ENCODE measurements around the gene SLC13A1.
"Not testable (repeated sequence)": the region's sequence is repeated elsewhere in the genome, so short reads cannot be mapped to it uniquely, and the experiment has no call there.

The SLC13A1 gene

GRCh38 chr7:123112833-123113232, 86.9 kb downstream of the SLC13A1 start:
- no peaks in the 10 kb centered on the region for H3K27me3 ChIP-seq (ENCODE audit: control insufficient read depth in 1 of 2, insufficient read depth in 2 of 2, low read length in 2 of 2)
- H3K9ac ChIP-seq (ENCODE audit: low read depth in 1 of 2, low read length in 2 of 2), result no peak overlapping the region
- H3K9me3 ChIP-seq (ENCODE audit: control insufficient read depth in 1 of 2, low read length in 2 of 2), result no peaks in the 10 kb centered on the region
- no peak overlapping the region for H3K27ac ChIP-seq (ENCODE audit: low read depth, low read length)
- no peak overlapping the region for H3K4me3 ChIP-seq (ENCODE audit: low read depth in 1 of 2, low read length in 2 of 2)
- no peaks in the 10 kb centered on the region for H3K4me1 ChIP-seq (ENCODE audit: control insufficient read depth in 1 of 2, insufficient read depth in 2 of 2, low read length in 2 of 2)
- no peaks in the 10 kb centered on the region for H3K36me3 ChIP-seq (ENCODE audit: control insufficient read depth in 1 of 2, insufficient read depth in 2 of 2, low read length in 2 of 2)

- Histone ChIP-seq H3K27ac (ENCODE audit: low read depth, low read length) (no peak overlapping the region), H3K9me3 (ENCODE audit: control insufficient read depth in 1 of 2, low read length in 2 of 2) (no peaks in the 10 kb centered on the region), H3K36me3 (ENCODE audit: control insufficient read depth in 1 of 2, insufficient read depth in 2 of 2, low read length in 2 of 2) (no peaks in the 10 kb centered on the region), H3K9ac (ENCODE audit: low read depth in 1 of 2, low read length in 2 of 2) (no peak overlapping the region), H3K4me1 (ENCODE audit: control insufficient read depth in 1 of 2, insufficient read depth in 2 of 2, low read length in 2 of 2) (no peaks in the 10 kb centered on the region), H3K27me3 (ENCODE audit: control insufficient read depth in 1 of 2, insufficient read depth in 2 of 2, low read length in 2 of 2) (no peaks in the 10 kb centered on the region), H3K4me3 (ENCODE audit: low read depth in 1 of 2, low read length in 2 of 2) (no peak overlapping the region)
These were observed 100.1 kb downstream of the SLC13A1 start for GRCh38 chr7:123099712-123100111.

- no peaks in the 10 kb centered on the region for H3K36me3 ChIP-seq (ENCODE audit: control insufficient read depth in 1 of 2, insufficient read depth in 2 of 2, low read length in 2 of 2)
- no peak overlapping the region for H3K4me3 ChIP-seq (ENCODE audit: low read depth in 1 of 2, low read length in 2 of 2)
- no peaks in the 10 kb centered on the region for H3K9me3 ChIP-seq (ENCODE audit: control insufficient read depth in 1 of 2, low read length in 2 of 2)
- H3K9ac ChIP-seq (ENCODE audit: low read depth in 1 of 2, low read length in 2 of 2), result no peak overlapping the region
- H3K27ac ChIP-seq (ENCODE audit: low read depth, low read length), result no peak overlapping the region
- no peaks in the 10 kb centered on the region for H3K27me3 ChIP-seq (ENCODE audit: control insufficient read depth in 1 of 2, insufficient read depth in 2 of 2, low read length in 2 of 2)
- H3K4me1 ChIP-seq (ENCODE audit: control insufficient read depth in 1 of 2, insufficient read depth in 2 of 2, low read length in 2 of 2), result no peaks in the 10 kb centered on the region
These were observed 102.8 kb downstream of the SLC13A1 start for GRCh38 chr7:123096976-123097375.

- Histone ChIP-seq H3K9me3 (ENCODE audit: control insufficient read depth in 1 of 2, low read length in 2 of 2) (no peaks in the 10 kb centered on the region), H3K9ac (ENCODE audit: low read depth in 1 of 2, low read length in 2 of 2) (no peak overlapping the region), H3K4me1 (ENCODE audit: control insufficient read depth in 1 of 2, insufficient read depth in 2 of 2, low read length in 2 of 2) (no peaks in the 10 kb centered on the region), H3K4me3 (ENCODE audit: low read depth in 1 of 2, low read length in 2 of 2) (no peak overlapping the region), H3K27ac (ENCODE audit: low read depth, low read length) (no peak overlapping the region), H3K36me3 (ENCODE audit: control insufficient read depth in 1 of 2, insufficient read depth in 2 of 2, low read length in 2 of 2) (no peaks in the 10 kb centered on the region), H3K27me3 (ENCODE audit: control insufficient read depth in 1 of 2, insufficient read depth in 2 of 2, low read length in 2 of 2) (no peaks in the 10 kb centered on the region)
These were observed 103.3 kb downstream of the SLC13A1 start for GRCh38 chr7:123096434-123096833.

GRCh38 chr7:123090456-123090855, 109.3 kb downstream of the SLC13A1 start:
- no peak overlapping the region for H3K27ac ChIP-seq (ENCODE audit: low read depth, low read length)
- H3K4me1 ChIP-seq (ENCODE audit: control insufficient read depth in 1 of 2, insufficient read depth in 2 of 2, low read length in 2 of 2), result no peaks in the 10 kb centered on the region
- H3K36me3 ChIP-seq (ENCODE audit: control insufficient read depth in 1 of 2, insufficient read depth in 2 of 2, low read length in 2 of 2), result no peaks in the 10 kb centered on the region
- H3K9ac ChIP-seq (ENCODE audit: low read depth in 1 of 2, low read length in 2 of 2), result no peak overlapping the region
- peaks cover 0 to 3% of the 10 kb centered on the region in 2 donors for H3K9me3 ChIP-seq (ENCODE audit: control insufficient read depth in 1 of 2, low read length in 2 of 2)
- no peak overlapping the region for H3K4me3 ChIP-seq (ENCODE audit: low read depth in 1 of 2, low read length in 2 of 2)
- no peaks in the 10 kb centered on the region for H3K27me3 ChIP-seq (ENCODE audit: control insufficient read depth in 1 of 2, insufficient read depth in 2 of 2, low read length in 2 of 2)

GRCh38 chr7:123086910-123087309, 112.9 kb downstream of the SLC13A1 start:
- not testable (repeated sequence) for H3K4me1 ChIP-seq (ENCODE audit: control insufficient read depth in 1 of 2, insufficient read depth in 2 of 2, low read length in 2 of 2); H3K4me3 ChIP-seq (ENCODE audit: low read depth in 1 of 2, low read length in 2 of 2); H3K36me3 ChIP-seq (ENCODE audit: control insufficient read depth in 1 of 2, insufficient read depth in 2 of 2, low read length in 2 of 2); H3K9me3 ChIP-seq (ENCODE audit: control insufficient read depth in 1 of 2, low read length in 2 of 2); H3K27me3 ChIP-seq (ENCODE audit: control insufficient read depth in 1 of 2, insufficient read depth in 2 of 2, low read length in 2 of 2); H3K9ac ChIP-seq (ENCODE audit: low read depth in 1 of 2, low read length in 2 of 2); H3K27ac ChIP-seq (ENCODE audit: low read depth, low read length)

GRCh38 chr7:123084861-123085260, 114.9 kb downstream of the SLC13A1 start:
- H3K27me3 ChIP-seq (ENCODE audit: control insufficient read depth in 1 of 2, insufficient read depth in 2 of 2, low read length in 2 of 2); H3K9ac ChIP-seq (ENCODE audit: low read depth in 1 of 2, low read length in 2 of 2); H3K36me3 ChIP-seq (ENCODE audit: control insufficient read depth in 1 of 2, insufficient read depth in 2 of 2, low read length in 2 of 2); H3K9me3 ChIP-seq (ENCODE audit: control insufficient read depth in 1 of 2, low read length in 2 of 2); H3K4me1 ChIP-seq (ENCODE audit: control insufficient read depth in 1 of 2, insufficient read depth in 2 of 2, low read length in 2 of 2); H3K27ac ChIP-seq (ENCODE audit: low read depth, low read length); H3K4me3 ChIP-seq (ENCODE audit: low read depth in 1 of 2, low read length in 2 of 2): not testable (repeated sequence)

- no peaks in the 10 kb centered on the region for H3K4me1 ChIP-seq (ENCODE audit: control insufficient read depth in 1 of 2, insufficient read depth in 2 of 2, low read length in 2 of 2)
- no peak overlapping the region for H3K27ac ChIP-seq (ENCODE audit: low read depth, low read length)
- H3K9ac ChIP-seq (ENCODE audit: low read depth in 1 of 2, low read length in 2 of 2), result no peak overlapping the region
- H3K4me3 ChIP-seq (ENCODE audit: low read depth in 1 of 2, low read length in 2 of 2), result no peak overlapping the region
- no peaks in the 10 kb centered on the region for H3K27me3 ChIP-seq (ENCODE audit: control insufficient read depth in 1 of 2, insufficient read depth in 2 of 2, low read length in 2 of 2)
- H3K9me3 ChIP-seq (ENCODE audit: control insufficient read depth in 1 of 2, low read length in 2 of 2), result no peaks in the 10 kb centered on the region
- no peaks in the 10 kb centered on the region for H3K36me3 ChIP-seq (ENCODE audit: control insufficient read depth in 1 of 2, insufficient read depth in 2 of 2, low read length in 2 of 2)
These were observed 120.7 kb downstream of the SLC13A1 start for GRCh38 chr7:123079021-123079420.

- H3K27me3 ChIP-seq (ENCODE audit: control insufficient read depth in 1 of 2, insufficient read depth in 2 of 2, low read length in 2 of 2), result no peaks in the 10 kb centered on the region
- H3K9ac ChIP-seq (ENCODE audit: low read depth in 1 of 2, low read length in 2 of 2), result no peak overlapping the region
- no peaks in the 10 kb centered on the region for H3K4me1 ChIP-seq (ENCODE audit: control insufficient read depth in 1 of 2, insufficient read depth in 2 of 2, low read length in 2 of 2)
- H3K4me3 ChIP-seq (ENCODE audit: low read depth in 1 of 2, low read length in 2 of 2), result no peak overlapping the region
- H3K36me3 ChIP-seq (ENCODE audit: control insufficient read depth in 1 of 2, insufficient read depth in 2 of 2, low read length in 2 of 2), result no peaks in the 10 kb centered on the region
- no peak overlapping the region for H3K27ac ChIP-seq (ENCODE audit: low read depth, low read length)
- H3K9me3 ChIP-seq (ENCODE audit: control insufficient read depth in 1 of 2, low read length in 2 of 2), result no peaks in the 10 kb centered on the region
These were observed 123.8 kb downstream of the SLC13A1 start for GRCh38 chr7:123075838-123076467.

- H3K4me1 ChIP-seq (ENCODE audit: control insufficient read depth in 1 of 2, insufficient read depth in 2 of 2, low read length in 2 of 2), result no peaks in the 10 kb centered on the region
- no peak overlapping the region for H3K4me3 ChIP-seq (ENCODE audit: low read depth in 1 of 2, low read length in 2 of 2)
- H3K9me3 ChIP-seq (ENCODE audit: control insufficient read depth in 1 of 2, low read length in 2 of 2), result no peaks in the 10 kb centered on the region
- no peak overlapping the region for H3K27ac ChIP-seq (ENCODE audit: low read depth, low read length)
- no peaks in the 10 kb centered on the region for H3K36me3 ChIP-seq (ENCODE audit: control insufficient read depth in 1 of 2, insufficient read depth in 2 of 2, low read length in 2 of 2)
- H3K27me3 ChIP-seq (ENCODE audit: control insufficient read depth in 1 of 2, insufficient read depth in 2 of 2, low read length in 2 of 2), result no peaks in the 10 kb centered on the region
- H3K9ac ChIP-seq (ENCODE audit: low read depth in 1 of 2, low read length in 2 of 2), result no peak overlapping the region
These were observed 129.0 kb downstream of the SLC13A1 start for GRCh38 chr7:123070702-123071286.

Measured in duodenal mucosa (tissue), 2 donors.